Glomerular endothelial cell (primary cell): ENCODE results near the gene SLC24A4. TPM values are rescaled to one million over a fixed set of nuclear protein-coding genes. Genes with fewer than 3 reads are reported as not detected.

Source experiments
- DNase-seq: peaks from one replicate; pipeline ENCODE4 v3.0.0-alpha.2; 2011; ENCODE audit warnings: low read depth, low spot score; ENCODE audit errors: extremely low read depth
- total RNA-seq: library from RNA; depleted of rRNA; stranded (reverse); fragments of >200 nt; gene quantifications from 2 replicates; pipeline ENCODE4 v1.2.3, GENCODE V29; 2015

SLC24A4 gene
- total RNA-seq, 1 donor from 2014 or later, result 0.18 TPM

- no peak for DNase-seq
Measured at GRCh38 chr14:92538412-92538985, 215.5 kb downstream of the SLC24A4 start.

- no peak for DNase-seq
Measured at GRCh38 chr14:92539419-92539818, 216.5 kb downstream of the SLC24A4 start.

DNA sequence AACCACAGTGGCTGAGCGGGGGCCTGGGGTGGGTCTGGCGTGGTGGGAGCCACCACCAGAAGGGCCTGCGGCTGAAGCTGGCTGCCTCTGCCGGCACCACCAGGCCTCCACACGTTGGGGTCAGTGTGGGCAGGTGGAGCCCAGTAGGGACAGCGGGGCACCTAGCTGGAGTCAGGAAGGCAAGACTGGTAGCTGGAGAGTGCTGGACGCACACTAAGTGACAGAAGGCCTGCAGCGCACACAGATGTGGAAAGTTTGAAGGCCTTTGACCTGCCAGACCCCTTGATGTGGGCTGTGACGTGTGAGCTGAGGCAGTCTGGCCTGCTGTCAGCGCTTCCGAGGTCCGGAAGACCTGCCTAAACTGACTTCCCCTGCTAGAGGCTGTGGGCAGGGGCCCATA is 216.9 kb downstream of the SLC24A4 start:
- DNase-seq, result no peak

GRCh38 chr14:92540472-92541048 is 217.6 kb downstream of the SLC24A4 start:
- peak; percentile 99 for DNase-seq

- DNase-seq, result no peak
Measured at GRCh38 chr14:92542766-92543554, 220.0 kb downstream of the SLC24A4 start.

GRCh38 chr14:92544051-92544720 is 221.2 kb downstream of the SLC24A4 start:
- no peak for DNase-seq

GRCh38 chr14:92546347-92547053 is 223.5 kb downstream of the SLC24A4 start:
- DNase-seq, result no peak

GRCh38 chr14:92549105-92549858 is 226.3 kb downstream of the SLC24A4 start:
- peak; percentile 61 for DNase-seq

DNA sequence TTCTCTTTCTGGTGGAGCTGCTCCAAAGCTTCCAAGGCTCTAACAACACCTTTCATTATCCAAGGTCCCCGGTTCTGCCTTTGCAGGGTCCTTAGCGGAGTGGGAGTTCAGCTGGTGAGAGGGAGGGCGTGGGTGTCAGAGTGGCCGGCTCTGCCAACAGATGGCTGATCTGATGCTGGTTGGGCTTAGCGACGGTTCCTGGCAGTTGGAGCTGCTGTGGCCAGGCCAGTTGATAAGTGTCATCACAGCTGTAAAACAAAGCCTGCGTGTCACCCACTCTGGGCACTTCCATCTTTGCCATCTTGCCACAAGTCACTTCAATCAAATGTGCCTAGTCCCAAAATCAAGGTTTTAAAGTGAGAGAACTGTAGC is 226.9 kb downstream of the SLC24A4 start:
- DNase-seq, result no peak

Other genes with a start within 250 kb of the SLC24A4 start
- gene ATXN3, start 216.6 kb upstream of the SLC24A4 start, total RNA-seq, result 16.6 and 29.4 TPM in 2 replicates
- 312 and 378 TPM in 2 replicates for gene NDUFB1, start 201.5 kb upstream of the SLC24A4 start, total RNA-seq
- gene CPSF2, start 201.2 kb upstream of the SLC24A4 start, total RNA-seq, result 33.6 and 39.4 TPM in 2 replicates
- 19.2 and 51.1 TPM in 2 replicates for gene RIN3, start 190.6 kb downstream of the SLC24A4 start, total RNA-seq